GM12878 (cell line): Measurements from ENCODE around the gene SAMHD1. TPM values are rescaled to one million over a fixed set of nuclear protein-coding genes. Genes with fewer than 3 reads are reported as not detected.

Experiments
- ATAC-seq: fragments of 200-7000 bp; cut with Tn5 transposase; 3 replicates; pipeline ENCODE4 v1.9.1; 2020; ENCODE audit warnings: mild to moderate bottlenecking, moderate library complexity
- BruUV-seq: library from RNA; stranded (reverse); fragments of 400-500 nt; replicated peaks from 2 replicates; lab custom pipeline; 2021; lab: Mats Ljungman, UMichigan
- CTCF ChIA-PET: fragments of 300-600 bp; sonication (Branson Sonifier 250); formaldehyde crosslinking; extraction: SDS; loops from one replicate; lab custom pipeline; 2021; ENCODE audit warnings: inconsistent platforms; lab: Yijun Ruan, JAX
- POLR2A ChIA-PET: fragments of 350-600 bp; formaldehyde crosslinking; extraction: SDS; loops from one replicate; lab custom pipeline; 2021; ENCODE audit warnings: inconsistent platforms; lab: Charles Lee
- RAD21 ChIA-PET: fragments of 300-600 bp; sonication (Branson Sonifier 250); formaldehyde crosslinking; loops from one replicate; lab custom pipeline; 2023; ENCODE audit warnings: antibody characterized with exemption; ENCODE audit not compliant: unreplicated experiment; lab: Charles Lee
- SMC1A ChIA-PET: fragments of 300-600 bp; sonication (Branson Sonifier 250); formaldehyde crosslinking; loops from one replicate; lab custom pipeline; 2023; ENCODE audit not compliant: unreplicated experiment, uncharacterized antibody; lab: Charles Lee
- DNase-seq: peaks from one replicate; pipeline ENCODE4 v3.0.0-alpha.2; 2011; ENCODE audit warnings: low read depth, low spot score
- FAIRE-seq: peaks from 3 replicates; lab custom pipeline; 2011; peaks lifted over from hg19 to GRCh38; lab: Jason Lieb, UNC
- H2AFZ ChIP-seq: 2 replicates; pipeline ENCODE4 v1.6.0; 2011; ENCODE audit warnings: low read depth, low read length, control low read depth; ENCODE audit not compliant: control insufficient read depth
- H3K27ac ChIP-seq: 2 replicates; pipeline ENCODE4 v1.5.1; 2011; ENCODE audit warnings: control low read depth; ENCODE audit not compliant: control insufficient read depth, insufficient read depth
- H3K27me3 ChIP-seq, 2 experiments: replicated peaks in 1 of 2; 2 replicates each; pipeline versions ENCODE4 v1.6.0 to v1.6.1; 2011; ENCODE audit warnings: low read length in 1 of 2; ENCODE audit not compliant: control insufficient read depth in 2 of 2, insufficient read depth in 2 of 2
- H3K36me3 ChIP-seq, 2 experiments: 2 replicates each; pipeline ENCODE4 v1.5.1; 2011; ENCODE audit warnings: low read length in 1 of 2; ENCODE audit not compliant: control insufficient read depth in 2 of 2, insufficient read depth in 2 of 2
- H3K4me1 ChIP-seq: 2 replicates; pipeline ENCODE4 v1.6.1; 2011; ENCODE audit warnings: mild to moderate bottlenecking, low read length, moderate library complexity, mixed read lengths; ENCODE audit not compliant: control insufficient read depth, insufficient read depth
- H3K4me2 ChIP-seq: 2 replicates; pipeline ENCODE4 v1.6.0; 2011; ENCODE audit warnings: control low read depth; ENCODE audit not compliant: control insufficient read depth, insufficient read depth
- H3K4me3 ChIP-seq: fragments of 200-600 bp; sonication (generic); 2 replicates; pipeline ENCODE4 v1.5.1; 2016
- H3K79me2 ChIP-seq: 2 replicates; pipeline ENCODE4 v1.6.0; 2011; ENCODE audit warnings: low read length; ENCODE audit not compliant: control insufficient read depth, insufficient read depth
- H3K9ac ChIP-seq: 2 replicates; pipeline ENCODE4 v1.8.0; 2011; ENCODE audit warnings: low read length, control low read depth, mixed read lengths; ENCODE audit not compliant: control insufficient read depth, insufficient read depth
- H3K9me3 ChIP-seq: replicated peaks from 3 replicates; pipeline ENCODE4 v1.5.1; 2011; ENCODE audit warnings: mild to moderate bottlenecking, low read length; ENCODE audit not compliant: control insufficient read depth, insufficient read depth
- H4K20me1 ChIP-seq: 2 replicates; pipeline ENCODE4 v1.6.0; 2011; ENCODE audit not compliant: control insufficient read depth, insufficient read depth
- CREB1 ChIP-seq: IDR thresholded peaks from 2 replicates; pipeline ENCODE4 v1.6.1; 2012; ENCODE audit warnings: low read depth, mild to moderate bottlenecking, inconsistent platforms
- MTA3 ChIP-seq: IDR thresholded peaks from 2 replicates; pipeline ENCODE4 v1.6.1; 2012; ENCODE audit warnings: low read length, inconsistent platforms, borderline replicate concordance
- MYB ChIP-seq: fragments of 150-350 bp; IDR thresholded peaks from 2 replicates; pipeline ENCODE4 v1.6.1; 2014; ENCODE audit warnings: mild to moderate bottlenecking, low read depth, low read length, borderline replicate concordance
- POLR2A ChIP-seq: IDR thresholded peaks from 2 replicates; pipeline ENCODE4 v1.6.1; 2011; ENCODE audit warnings: low read depth, mild to moderate bottlenecking, low read length
- SREBF2 ChIP-seq: IDR thresholded peaks from 2 replicates; pipeline ENCODE4 v1.6.1; 2012; ENCODE audit warnings: mild to moderate bottlenecking, low read length
- in situ Hi-C: fragments of 300-500 bp; cut with MboI; formaldehyde crosslinking; loops from 9 replicates; pipeline ENCODE4 v1.14.3; 2018; ENCODE audit warnings: mixed read lengths
- intact Hi-C: fragments of 100-400 bp; cut with micrococcal nuclease; formaldehyde crosslinking; loops from one replicate; pipeline ENCODE4 v1.14.2; 2022; ENCODE audit not compliant: unreplicated experiment
- polyA plus RNA-seq, 11 experiments: library from polyadenylated mRNA; depleted of rRNA in 4 of 11; unstranded in 6 of 11; stranded (reverse) in 5 of 11; fragments of >200 nt; fragmentation: Nextera tagmentation in 4 of 11; fragmentation: Illumina TruSeq in 1 of 11; extraction: Ambion mirVana in 4 of 11; extraction: Trizol in 1 of 11; gene quantifications; 1 replicate in 1 of 11; 2 replicates in 10 of 11; pipeline versions ENCODE4 v1.2.1 to v1.2.3, GENCODE V29; 2011 to 2016; ENCODE audit warnings: inconsistent platforms in 2 of 11, missing spikeins in 2 of 11, low read depth in 1 of 11
- total RNA-seq, 4 experiments: library from RNA; depleted of rRNA in 3 of 4; stranded (reverse); fragments of >200 nt in 3 of 4; fragmentation: Illumina TruSeq in 1 of 4; extraction: Trizol in 1 of 4; gene quantifications; 2 replicates each; pipeline versions ENCODE4 v1.2.1 to v1.2.3, GENCODE V29; 2013 to 2021
- TF ChIP-seq, protein P1 (sequence below): fragments of 450-650 bp; IDR thresholded peaks from 2 replicates; pipeline ENCODE4 v1.6.1; 2018; ENCODE audit warnings: mild to moderate bottlenecking, low read depth, moderate library complexity; ENCODE audit not compliant: partially characterized antibody
- TF ChIP-seq, protein P2 (sequence below): fragments of 450-650 bp; IDR thresholded peaks from 2 replicates; pipeline ENCODE4 v1.6.1; 2016; ENCODE audit warnings: mild to moderate bottlenecking, moderate library complexity, borderline replicate concordance
- TF ChIP-seq, protein P3 (sequence below): IDR thresholded peaks from 2 replicates; pipeline ENCODE4 v1.6.1; 2011; ENCODE audit warnings: mild to moderate bottlenecking, low read depth, low read length, moderate library complexity; ENCODE audit not compliant: insufficient replicate concordance

Gene SAMHD1
- total and polyA plus RNA-seq, 10 of the 15 experiments (the other 5 are each of a cell fraction or from before 2014, with no cell fraction given), result 20.5 to 47.9 (median 38.8) TPM

DNA sequence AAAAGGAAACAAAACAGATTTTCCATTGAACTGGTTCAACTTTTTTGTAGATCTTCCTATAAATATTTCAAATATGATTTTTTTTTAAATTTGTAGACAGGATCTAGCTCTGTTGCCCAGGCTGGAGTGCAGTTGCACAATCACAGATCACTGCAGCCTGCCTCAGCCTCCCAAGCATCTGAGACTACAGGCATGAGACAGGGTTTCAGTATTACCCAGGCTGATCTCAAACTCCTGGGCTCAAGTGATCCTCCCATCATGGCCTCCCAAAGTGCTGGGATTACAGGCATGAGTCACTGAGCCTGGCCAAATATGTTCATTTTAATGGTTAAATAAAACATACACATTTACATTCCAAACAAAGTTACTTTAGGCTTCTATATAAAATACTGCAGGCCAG lies 33.6 kb downstream of the SAMHD1 start:
- no TSS peak for BruUV-seq

More for the DNA sequence above, 33.6 kb downstream of the SAMHD1 start:
- ChIA-PET SMC1A (interaction anchor here (0.6 to 1.8 kb wide), 6 partner anchors 10 to 299 kb away, joined by 3 to 5 read pairs (median 3); no protein-coding TSS in a partner anchor), CTCF (interaction anchor here (0.8 to 2.7 kb wide), 5 partner anchors 8 to 174 kb away, joined by 3 to 9 read pairs (median 5); partner anchors contain the start of gene NDRG3), POLR2A (no interaction called here), RAD21 (interaction anchor here (0.7 to 0.8 kb wide), 2 partner anchors 82 to 296 kb away, joined by 3 read pairs; no protein-coding TSS in a partner anchor)
- H4K20me1 ChIP-seq, result no peaks in the 10 kb centered on the region
- no peaks in the 10 kb centered on the region for H3K27me3 ChIP-seq
- FAIRE-seq, result no peak
- no peak for ATAC-seq
- no peak overlapping the region for H2AFZ ChIP-seq
- H3K36me3 ChIP-seq, result peaks cover 4 to 8% of the 10 kb centered on the region in 2 experiments; a peak in 2 of 4 replicates
- H3K79me2 ChIP-seq, result no peaks in the 10 kb centered on the region
- intact Hi-C loops (no loop called here), in situ Hi-C loops (no loop called here)
- no peak overlapping the region for H3K27ac ChIP-seq
- H3K4me2 ChIP-seq, result no peak overlapping the region
- H3K9me3 ChIP-seq, result no peaks in the 10 kb centered on the region
- H3K9ac ChIP-seq, result no peak overlapping the region
- H3K4me1 ChIP-seq, result no peaks in the 10 kb centered on the region
- DNase-seq, result no peak
- H3K4me3 ChIP-seq, result no peak overlapping the region
- no peak for TF ChIP-seq POLR2A
- TF ChIP-seq, protein P1, sequence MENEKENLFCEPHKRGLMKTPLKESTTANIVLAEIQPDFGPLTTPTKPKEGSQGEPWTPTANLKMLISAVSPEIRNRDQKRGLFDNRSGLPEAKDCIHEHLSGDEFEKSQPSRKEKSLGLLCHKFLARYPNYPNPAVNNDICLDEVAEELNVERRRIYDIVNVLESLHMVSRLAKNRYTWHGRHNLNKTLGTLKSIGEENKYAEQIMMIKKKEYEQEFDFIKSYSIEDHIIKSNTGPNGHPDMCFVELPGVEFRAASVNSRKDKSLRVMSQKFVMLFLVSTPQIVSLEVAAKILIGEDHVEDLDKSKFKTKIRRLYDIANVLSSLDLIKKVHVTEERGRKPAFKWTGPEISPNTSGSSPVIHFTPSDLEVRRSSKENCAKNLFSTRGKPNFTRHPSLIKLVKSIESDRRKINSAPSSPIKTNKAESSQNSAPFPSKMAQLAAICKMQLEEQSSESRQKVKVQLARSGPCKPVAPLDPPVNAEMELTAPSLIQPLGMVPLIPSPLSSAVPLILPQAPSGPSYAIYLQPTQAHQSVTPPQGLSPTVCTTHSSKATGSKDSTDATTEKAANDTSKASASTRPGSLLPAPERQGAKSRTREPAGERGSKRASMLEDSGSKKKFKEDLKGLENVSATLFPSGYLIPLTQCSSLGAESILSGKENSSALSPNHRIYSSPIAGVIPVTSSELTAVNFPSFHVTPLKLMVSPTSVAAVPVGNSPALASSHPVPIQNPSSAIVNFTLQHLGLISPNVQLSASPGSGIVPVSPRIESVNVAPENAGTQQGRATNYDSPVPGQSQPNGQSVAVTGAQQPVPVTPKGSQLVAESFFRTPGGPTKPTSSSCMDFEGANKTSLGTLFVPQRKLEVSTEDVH, result no peak
- TF ChIP-seq, protein P2, sequence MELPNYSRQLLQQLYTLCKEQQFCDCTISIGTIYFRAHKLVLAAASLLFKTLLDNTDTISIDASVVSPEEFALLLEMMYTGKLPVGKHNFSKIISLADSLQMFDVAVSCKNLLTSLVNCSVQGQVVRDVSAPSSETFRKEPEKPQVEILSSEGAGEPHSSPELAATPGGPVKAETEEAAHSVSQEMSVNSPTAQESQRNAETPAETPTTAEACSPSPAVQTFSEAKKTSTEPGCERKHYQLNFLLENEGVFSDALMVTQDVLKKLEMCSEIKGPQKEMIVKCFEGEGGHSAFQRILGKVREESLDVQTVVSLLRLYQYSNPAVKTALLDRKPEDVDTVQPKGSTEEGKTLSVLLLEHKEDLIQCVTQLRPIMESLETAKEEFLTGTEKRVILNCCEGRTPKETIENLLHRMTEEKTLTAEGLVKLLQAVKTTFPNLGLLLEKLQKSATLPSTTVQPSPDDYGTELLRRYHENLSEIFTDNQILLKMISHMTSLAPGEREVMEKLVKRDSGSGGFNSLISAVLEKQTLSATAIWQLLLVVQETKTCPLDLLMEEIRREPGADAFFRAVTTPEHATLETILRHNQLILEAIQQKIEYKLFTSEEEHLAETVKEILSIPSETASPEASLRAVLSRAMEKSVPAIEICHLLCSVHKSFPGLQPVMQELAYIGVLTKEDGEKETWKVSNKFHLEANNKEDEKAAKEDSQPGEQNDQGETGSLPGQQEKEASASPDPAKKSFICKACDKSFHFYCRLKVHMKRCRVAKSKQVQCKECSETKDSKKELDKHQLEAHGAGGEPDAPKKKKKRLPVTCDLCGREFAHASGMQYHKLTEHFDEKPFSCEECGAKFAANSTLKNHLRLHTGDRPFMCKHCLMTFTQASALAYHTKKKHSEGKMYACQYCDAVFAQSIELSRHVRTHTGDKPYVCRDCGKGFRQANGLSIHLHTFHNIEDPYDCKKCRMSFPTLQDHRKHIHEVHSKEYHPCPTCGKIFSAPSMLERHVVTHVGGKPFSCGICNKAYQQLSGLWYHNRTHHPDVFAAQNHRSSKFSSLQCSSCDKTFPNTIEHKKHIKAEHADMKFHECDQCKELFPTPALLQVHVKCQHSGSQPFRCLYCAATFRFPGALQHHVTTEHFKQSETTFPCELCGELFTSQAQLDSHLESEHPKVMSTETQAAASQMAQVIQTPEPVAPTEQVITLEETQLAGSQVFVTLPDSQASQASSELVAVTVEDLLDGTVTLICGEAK, result no peak
- TF ChIP-seq MTA3, result no peak
- no peak for TF ChIP-seq SREBF2
- TF ChIP-seq CREB1, result no peak
- TF ChIP-seq, protein P3, sequence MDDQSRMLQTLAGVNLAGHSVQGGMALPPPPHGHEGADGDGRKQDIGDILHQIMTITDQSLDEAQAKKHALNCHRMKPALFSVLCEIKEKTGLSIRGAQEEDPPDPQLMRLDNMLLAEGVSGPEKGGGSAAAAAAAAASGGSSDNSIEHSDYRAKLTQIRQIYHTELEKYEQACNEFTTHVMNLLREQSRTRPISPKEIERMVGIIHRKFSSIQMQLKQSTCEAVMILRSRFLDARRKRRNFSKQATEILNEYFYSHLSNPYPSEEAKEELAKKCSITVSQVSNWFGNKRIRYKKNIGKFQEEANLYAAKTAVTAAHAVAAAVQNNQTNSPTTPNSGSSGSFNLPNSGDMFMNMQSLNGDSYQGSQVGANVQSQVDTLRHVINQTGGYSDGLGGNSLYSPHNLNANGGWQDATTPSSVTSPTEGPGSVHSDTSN, result no peak
- TF ChIP-seq MYB, result no peak
